A673 (cell line): ENCODE measurements around the gene SART1. TPM values are rescaled to one million over a fixed set of nuclear protein-coding genes. Genes with fewer than 3 reads are reported as not detected.
"Not testable (repeated sequence)": the region's sequence is repeated elsewhere in the genome, so short reads cannot be mapped to it uniquely, and the experiment has no call there.

Experiments
- BruUV-seq: library from RNA; stranded (reverse); fragments of 400-500 nt; replicated peaks from 2 replicates; lab custom pipeline; 2021; lab: Mats Ljungman, UMichigan
- CTCF ChIA-PET: fragments of 300-600 bp; sonication (Branson Sonifier 250); formaldehyde crosslinking; loops from one replicate; lab custom pipeline; 2022; ENCODE audit warnings: antibody characterized with exemption; lab: Charles Lee
- POLR2A ChIA-PET: fragments of 300-600 bp; sonication (Branson Sonifier 250); formaldehyde crosslinking; loops from one replicate; lab custom pipeline; 2022; ENCODE audit warnings: antibody characterized with exemption; ENCODE audit not compliant: low non-redundant PET; lab: Charles Lee
- DNase-seq: peaks from one replicate; pipeline ENCODE4 v3.0.0-alpha.2; 2015; ENCODE audit warnings: low spot score
- H3K27ac ChIP-seq: fragments of 200-600 bp; sonication (generic); 2 replicates; pipeline ENCODE4 v1.5.1; 2016; ENCODE audit warnings: mixed run types, low read depth, mild to moderate bottlenecking, mixed read lengths, antibody characterized with exemption, low read length; ENCODE audit not compliant: poor library complexity, severe bottlenecking
- H3K27me3 ChIP-seq: fragments of 200-600 bp; sonication (generic); replicated peaks from 2 replicates; pipeline ENCODE4 v1.6.1; 2017; ENCODE audit warnings: mixed run types, low read depth, mild to moderate bottlenecking, mixed read lengths, antibody characterized with exemption, low read length; ENCODE audit not compliant: insufficient read depth, poor library complexity
- H3K36me3 ChIP-seq: fragments of 200-600 bp; sonication (generic); 2 replicates; pipeline ENCODE4 v1.6.1; 2016; ENCODE audit warnings: mixed run types, mild to moderate bottlenecking, mixed read lengths, antibody characterized with exemption, low read length; ENCODE audit not compliant: insufficient read depth, poor library complexity, severe bottlenecking
- H3K4me1 ChIP-seq: fragments of 200-600 bp; sonication (generic); 2 replicates; pipeline ENCODE4 v1.6.1; 2017; ENCODE audit warnings: mixed run types, mild to moderate bottlenecking, mixed read lengths, antibody characterized with exemption, low read length; ENCODE audit not compliant: insufficient read depth, poor library complexity, severe bottlenecking
- H3K4me3 ChIP-seq: fragments of 200-600 bp; sonication (generic); 2 replicates; pipeline ENCODE4 v1.5.1; 2016; ENCODE audit warnings: low read depth, mixed run types, mild to moderate bottlenecking, mixed read lengths, low read length; ENCODE audit not compliant: poor library complexity, severe bottlenecking
- H3K9me3 ChIP-seq: fragments of 200-600 bp; sonication (generic); 2 replicates; pipeline ENCODE4 v1.6.1; 2016; ENCODE audit warnings: mixed run types, low read depth, mild to moderate bottlenecking, mixed read lengths, antibody characterized with exemption, low read length; ENCODE audit not compliant: poor library complexity, severe bottlenecking
- CTCF ChIP-seq: fragments of 300-800, 200-600 bp; sonication (generic); conservative IDR thresholded peaks from 2 replicates; pipeline ENCODE4 v1.5.1; 2017; ENCODE audit warnings: low read depth, mild to moderate bottlenecking, antibody characterized with exemption, low read length, moderate library complexity, mixed read lengths
- EZH2 ChIP-seq: fragments of 200-600 bp; sonication (generic); IDR thresholded peaks from 2 replicates; pipeline ENCODE4 v1.6.1; 2017; ENCODE audit warnings: borderline replicate concordance, low read depth, mild to moderate bottlenecking, mixed read lengths, antibody characterized with exemption, low read length; ENCODE audit not compliant: poor library complexity, severe bottlenecking
- intact Hi-C: fragments of 100-400 bp; cut with micrococcal nuclease; formaldehyde crosslinking; loops from one replicate; pipeline ENCODE4 v1.10.0; 2022; ENCODE audit not compliant: unreplicated experiment
- total RNA-seq: library from RNA; stranded (reverse); gene quantifications from 2 replicates; pipeline ENCODE4 v1.2.3, GENCODE V29; 2021

Gene SART1
- total RNA-seq, 1 experiment from 2014 or later = 96.3 TPM

- H3K9me3 ChIP-seq = no peaks in the 10 kb centered on the region
- intact Hi-C loops = no loop called here
- BruUV-seq = no TSS peak
- ChIA-PET POLR2A (no interaction called here), CTCF (no interaction called here)
- TF ChIP-seq EZH2 (no peak), CTCF (no peak)
- DNase-seq = no peak
- H3K4me1 ChIP-seq = no peaks in the 10 kb centered on the region
- H3K27ac ChIP-seq = no peak overlapping the region
- no peaks in the 10 kb centered on the region for H3K27me3 ChIP-seq
- H3K36me3 ChIP-seq = no peaks in the 10 kb centered on the region
- no peak overlapping the region for H3K4me3 ChIP-seq
Measured at GRCh38 chr11:65946655-65947054, 14.9 kb upstream of the SART1 start.

DNA sequence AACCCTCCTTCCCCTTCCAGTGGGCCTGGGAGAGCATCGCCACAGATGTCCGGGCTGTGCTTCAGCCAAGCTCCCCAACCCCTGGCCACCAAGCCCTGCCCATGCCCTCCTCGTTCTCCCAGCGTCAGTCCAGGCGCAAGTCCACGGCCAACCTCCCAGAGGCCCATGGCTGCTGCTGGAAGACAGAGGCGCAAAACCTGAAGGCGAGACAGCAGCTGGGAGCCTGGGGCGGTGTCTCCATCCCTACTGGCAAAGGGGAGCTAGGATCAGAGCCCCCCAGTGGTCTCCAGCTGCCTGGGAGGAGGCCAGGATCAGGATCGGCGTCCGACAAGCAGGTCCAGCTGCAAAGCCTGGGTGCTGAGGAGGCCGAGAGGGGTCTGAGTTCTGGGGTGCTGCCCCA lies 14.4 kb upstream of the SART1 start:
- DNase-seq = no peak
- no peaks in the 10 kb centered on the region for H3K9me3 ChIP-seq
- POLR2A ChIA-PET = no interaction called here
- intact Hi-C loops = no loop called here
- no peak overlapping the region for H3K27ac ChIP-seq
- no peaks in the 10 kb centered on the region for H3K36me3 ChIP-seq
- H3K27me3 ChIP-seq = no peaks in the 10 kb centered on the region
- H3K4me1 ChIP-seq = no peaks in the 10 kb centered on the region
- CTCF ChIA-PET = no interaction called here
- TF ChIP-seq CTCF (no peak), EZH2 (no peak)
- no TSS peak for BruUV-seq
- H3K4me3 ChIP-seq = no peak overlapping the region

DNA sequence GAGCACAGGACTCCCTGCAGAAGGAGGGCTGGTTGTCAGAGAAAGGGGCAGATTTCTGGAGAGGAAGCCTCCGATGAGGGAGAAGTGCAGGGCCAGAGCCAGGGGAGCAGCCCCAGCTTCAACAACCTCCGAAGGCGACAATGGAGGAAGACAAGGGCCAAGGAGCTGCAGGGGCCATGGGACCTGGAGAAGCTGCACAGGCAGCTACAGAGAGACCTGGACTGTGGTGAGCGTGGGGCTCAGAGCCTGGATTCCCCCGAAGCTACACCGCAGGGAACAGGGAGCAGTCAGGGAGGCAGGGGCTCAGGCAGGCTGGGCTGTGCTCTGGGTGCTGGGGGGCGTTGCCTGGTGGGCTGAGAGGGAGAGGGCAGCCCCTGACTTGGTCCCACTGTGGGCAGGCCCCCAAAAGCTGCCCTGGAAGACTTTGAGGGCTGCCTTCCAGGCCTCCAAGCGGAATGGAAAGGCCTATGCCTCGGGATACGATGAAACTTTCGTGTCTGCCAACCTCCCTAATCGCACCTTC lies 13.9 kb upstream of the SART1 start:
- ChIA-PET POLR2A (no interaction called here), CTCF (no interaction called here)
- DNase-seq = no peak
- H3K27ac ChIP-seq = no peak overlapping the region
- no TSS peak for BruUV-seq
- H3K9me3 ChIP-seq = no peaks in the 10 kb centered on the region
- TF ChIP-seq EZH2 (no peak), CTCF (no peak)
- no peaks in the 10 kb centered on the region for H3K4me1 ChIP-seq
- intact Hi-C loops = no loop called here
- no peaks in the 10 kb centered on the region for H3K36me3 ChIP-seq
- no peak overlapping the region for H3K4me3 ChIP-seq
- H3K27me3 ChIP-seq = no peaks in the 10 kb centered on the region

- H3K27me3 ChIP-seq, H3K4me3 ChIP-seq, BruUV-seq, intact Hi-C loops, POLR2A ChIA-PET, CTCF ChIA-PET, H3K9me3 ChIP-seq, H3K36me3 ChIP-seq, H3K4me1 ChIP-seq, H3K27ac ChIP-seq, DNase-seq: not testable (repeated sequence)
Measured at GRCh38 chr11:65950711-65951110, 10.8 kb upstream of the SART1 start.

DNA sequence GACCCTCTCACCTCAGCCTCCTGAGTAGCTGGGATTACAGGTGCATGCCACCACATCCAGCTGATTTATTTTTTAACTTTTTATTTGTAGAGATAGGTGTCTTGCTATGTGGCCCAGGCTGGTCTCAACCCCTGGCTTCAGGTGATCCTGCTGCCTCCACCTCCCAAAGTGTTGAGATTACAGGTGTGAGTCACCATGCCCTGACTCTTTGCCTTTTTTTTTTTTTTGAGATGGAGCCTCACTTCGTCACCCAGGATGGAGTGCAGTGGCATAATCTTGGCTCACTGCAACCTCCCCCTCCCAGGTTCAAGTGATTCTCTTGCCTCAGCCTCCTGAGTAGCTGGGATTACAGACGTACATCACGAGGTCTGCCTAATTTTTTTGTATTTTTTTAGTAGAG lies 9.9 kb upstream of the SART1 start:
- H3K4me1 ChIP-seq, DNase-seq, H3K36me3 ChIP-seq, H3K9me3 ChIP-seq, H3K4me3 ChIP-seq, H3K27me3 ChIP-seq, intact Hi-C loops, H3K27ac ChIP-seq, POLR2A ChIA-PET, CTCF ChIA-PET, BruUV-seq: not testable (repeated sequence)
